SK-MEL-5 (cell line): ENCODE measurements around the gene LSR. TPM values are rescaled to one million over a fixed set of nuclear protein-coding genes. Genes with fewer than 3 reads are reported as not detected.

Source experiments
- total RNA-seq: library from RNA; depleted of rRNA; stranded (reverse); fragments of >200 nt; shearing (Covaris generic); gene quantifications from 2 replicates; pipeline ENCODE4 v1.2.3, GENCODE V29; 2014; rRNA removed

Gene LSR
- total RNA-seq, 1 experiment from 2014 or later = 1.2 TPM

Other genes starting within 250 kb of the LSR start
- 18.8 and 20.6 TPM in 2 replicates for gene GRAMD1A, start 248.7 kb upstream of the LSR start, total RNA-seq
- gene SCN1B, start 218.5 kb upstream of the LSR start, total RNA-seq = 0.21 and 1.3 TPM in 2 replicates
- not detected in 2 replicates for gene HPN, start 207.3 kb upstream of the LSR start, total RNA-seq
- gene FXYD3, start 133.2 kb upstream of the LSR start, total RNA-seq = not detected in 2 replicates
- gene LGI4, start 113.9 kb upstream of the LSR start, total RNA-seq = 0.11 TPM in 1 of 2 replicates, not detected in the other
- gene FXYD1, start 110.2 kb upstream of the LSR start, total RNA-seq = not detected in 2 replicates
- gene FXYD7, start 105.7 kb upstream of the LSR start, total RNA-seq = not detected in 2 replicates
- 71.3 and 79.3 TPM in 2 replicates for gene FXYD5, start 94.3 kb upstream of the LSR start, total RNA-seq
- not detected in 2 replicates for gene FAM187B, start 20.3 kb upstream of the LSR start, total RNA-seq
- gene USF2, start 20.0 kb downstream of the LSR start, total RNA-seq = 78.1 and 82.7 TPM in 2 replicates
- not detected in 2 replicates for gene HAMP, start 33.5 kb downstream of the LSR start, total RNA-seq
- not detected in 2 replicates for gene MAG, start 43.2 kb downstream of the LSR start, total RNA-seq
- gene CD22, start 80.2 kb downstream of the LSR start, total RNA-seq = 4.4 and 5.5 TPM in 2 replicates
- gene FFAR1, start 98.9 kb downstream of the LSR start, total RNA-seq = not detected in 2 replicates
- not detected in 2 replicates for gene FFAR3, start 109.5 kb downstream of the LSR start, total RNA-seq
- not detected in 2 replicates for gene GPR42, start 122.1 kb downstream of the LSR start, total RNA-seq
- gene FFAR2, start 199.3 kb downstream of the LSR start, total RNA-seq = 0.13 TPM in 1 of 2 replicates, not detected in the other
- not detected in 2 replicates for gene KRTDAP, start 241.5 kb downstream of the LSR start, total RNA-seq